Astrocyte of the cerebellum (primary cell): ENCODE measurements around the gene PSEN1.

ENCODE experiments used
- DNase-seq: peaks from one replicate; pipeline ENCODE4 v3.0.0-alpha.2; 2011; ENCODE audit warnings: low read depth
- H3K4me3 ChIP-seq: 2 replicates; pipeline ENCODE4 v1.5.1; 2011; ENCODE audit warnings: mild to moderate bottlenecking, low read depth, low read length, moderate library complexity
- in situ Hi-C: cut with HindIII; loops from 2 replicates; pipeline ENCODE4 v1.10.0; 2017; ENCODE audit warnings: low sequenced_read_pairs
- TF ChIP-seq, protein P1 (sequence below): IDR thresholded peaks from 2 replicates; pipeline ENCODE4 v1.5.1; 2012; ENCODE audit warnings: low read length, low read depth, moderate library complexity, mild to moderate bottlenecking; ENCODE audit errors: missing control alignments

Gene PSEN1

DNA sequence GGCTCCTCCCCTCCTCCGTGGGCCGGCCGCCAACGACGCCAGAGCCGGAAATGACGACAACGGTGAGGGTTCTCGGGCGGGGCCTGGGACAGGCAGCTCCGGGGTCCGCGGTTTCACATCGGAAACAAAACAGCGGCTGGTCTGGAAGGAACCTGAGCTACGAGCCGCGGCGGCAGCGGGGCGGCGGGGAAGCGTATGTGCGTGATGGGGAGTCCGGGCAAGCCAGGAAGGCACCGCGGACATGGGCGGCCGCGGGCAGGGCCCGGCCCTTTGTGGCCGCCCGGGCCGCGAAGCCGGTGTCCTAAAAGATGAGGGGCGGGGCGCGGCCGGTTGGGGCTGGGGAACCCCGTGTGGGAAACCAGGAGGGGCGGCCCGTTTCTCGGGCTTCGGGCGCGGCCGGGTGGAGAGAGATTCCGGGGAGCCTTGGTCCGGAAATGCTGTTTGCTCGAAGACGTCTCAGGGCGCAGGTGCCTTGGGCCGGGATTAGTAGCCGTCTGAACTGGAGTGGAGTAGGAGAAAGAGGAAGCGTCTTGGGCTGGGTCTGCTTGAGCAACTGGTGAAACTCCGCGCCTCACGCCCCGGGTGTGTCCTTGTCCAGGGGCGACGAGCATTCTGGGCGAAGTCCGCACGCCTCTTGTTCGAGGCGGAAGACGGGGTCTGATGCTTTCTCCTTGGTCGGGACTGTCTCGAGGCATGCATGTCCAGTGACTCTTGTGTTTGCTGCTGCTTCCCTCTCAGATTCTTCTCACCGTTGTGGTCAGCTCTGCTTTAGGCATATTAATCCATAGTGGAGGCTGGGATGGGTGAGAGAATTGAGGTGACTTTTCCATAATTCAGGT lies at the start of gene PSEN1:
TSS of gene PSEN1 (plus strand) at position 121 of the 839 bp plus-strand sequence. CDS start 11,513 bp downstream, outside the sequence.
- in situ Hi-C loops, result no loop called here
- peak within 1 kb of the TSS; percentile 69 for H3K4me3 ChIP-seq
- peak; percentile 87 for DNase-seq
- TF ChIP-seq, protein P1, sequence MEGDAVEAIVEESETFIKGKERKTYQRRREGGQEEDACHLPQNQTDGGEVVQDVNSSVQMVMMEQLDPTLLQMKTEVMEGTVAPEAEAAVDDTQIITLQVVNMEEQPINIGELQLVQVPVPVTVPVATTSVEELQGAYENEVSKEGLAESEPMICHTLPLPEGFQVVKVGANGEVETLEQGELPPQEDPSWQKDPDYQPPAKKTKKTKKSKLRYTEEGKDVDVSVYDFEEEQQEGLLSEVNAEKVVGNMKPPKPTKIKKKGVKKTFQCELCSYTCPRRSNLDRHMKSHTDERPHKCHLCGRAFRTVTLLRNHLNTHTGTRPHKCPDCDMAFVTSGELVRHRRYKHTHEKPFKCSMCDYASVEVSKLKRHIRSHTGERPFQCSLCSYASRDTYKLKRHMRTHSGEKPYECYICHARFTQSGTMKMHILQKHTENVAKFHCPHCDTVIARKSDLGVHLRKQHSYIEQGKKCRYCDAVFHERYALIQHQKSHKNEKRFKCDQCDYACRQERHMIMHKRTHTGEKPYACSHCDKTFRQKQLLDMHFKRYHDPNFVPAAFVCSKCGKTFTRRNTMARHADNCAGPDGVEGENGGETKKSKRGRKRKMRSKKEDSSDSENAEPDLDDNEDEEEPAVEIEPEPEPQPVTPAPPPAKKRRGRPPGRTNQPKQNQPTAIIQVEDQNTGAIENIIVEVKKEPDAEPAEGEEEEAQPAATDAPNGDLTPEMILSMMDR, result no peak

DNA sequence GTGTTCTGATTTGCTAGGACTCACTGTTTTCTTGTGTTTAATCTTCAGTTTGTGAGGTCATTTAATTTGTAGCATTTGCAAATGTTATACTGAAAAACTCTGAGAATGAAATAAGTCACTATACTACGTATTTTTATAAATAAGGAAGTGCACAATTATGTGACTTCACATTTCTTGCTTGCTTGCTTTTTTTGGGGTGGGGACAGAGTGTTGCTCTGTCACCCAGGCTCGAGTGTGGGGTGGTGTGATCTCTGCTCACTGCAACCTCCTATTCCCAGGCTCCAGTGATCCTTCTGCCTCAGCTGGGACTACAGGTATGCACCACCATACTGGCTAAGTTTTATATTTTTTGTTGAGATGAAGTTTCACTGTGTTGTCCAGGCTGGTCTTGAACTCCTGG lies 45.3 kb upstream of the PSEN1 start:
- DNase-seq, result no peak
- no peak overlapping the region for H3K4me3 ChIP-seq

DNA sequence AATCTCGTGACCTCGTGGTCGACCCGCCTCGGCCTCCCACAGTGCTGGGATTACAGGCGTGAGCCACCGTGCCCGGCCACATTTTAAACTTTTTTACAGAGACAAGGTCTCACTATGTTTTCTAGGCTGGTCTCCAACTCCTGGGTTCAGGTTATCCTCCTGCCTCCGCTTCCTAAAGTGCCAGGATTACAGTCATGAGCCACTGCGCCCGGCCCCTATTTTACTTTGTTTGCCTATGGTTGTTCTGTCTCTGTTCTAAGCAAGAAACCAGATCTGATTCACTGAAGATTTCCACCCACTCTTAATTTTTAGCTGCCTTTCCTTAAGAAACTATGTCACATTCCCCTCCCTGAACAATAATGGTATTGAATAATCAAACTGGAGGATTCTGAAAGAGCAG lies 38.9 kb upstream of the PSEN1 start:
- in situ Hi-C loops, result no loop called here
- H3K4me3 ChIP-seq, result no peak overlapping the region
- DNase-seq, result no peak
- TF ChIP-seq, protein P1, result no peak

More for the DNA sequence above, 45.3 kb upstream of the PSEN1 start:
- TF ChIP-seq, protein P1, result no peak
- in situ Hi-C loops, result no loop called here

DNA sequence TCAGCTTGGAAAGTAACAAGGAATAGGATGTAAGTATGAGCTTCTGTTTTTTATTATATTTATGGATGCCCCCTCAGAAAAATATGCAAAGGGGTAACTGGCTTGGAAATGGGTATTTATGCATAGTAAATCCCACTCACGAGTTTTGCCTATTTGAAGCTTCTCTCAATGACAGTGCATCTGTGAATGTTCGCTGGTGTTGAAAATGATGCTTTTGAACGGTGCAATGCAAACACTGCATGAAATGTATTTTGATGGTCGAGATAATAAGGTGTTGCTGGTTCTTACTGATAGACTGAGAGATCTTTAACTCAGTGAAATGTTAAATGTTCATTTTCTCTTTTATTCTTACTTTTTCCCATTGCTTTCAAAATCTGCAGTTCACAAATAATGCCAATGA lies 36.0 kb upstream of the PSEN1 start:
- no peak for DNase-seq
- TF ChIP-seq, protein P1, result no peak

DNA sequence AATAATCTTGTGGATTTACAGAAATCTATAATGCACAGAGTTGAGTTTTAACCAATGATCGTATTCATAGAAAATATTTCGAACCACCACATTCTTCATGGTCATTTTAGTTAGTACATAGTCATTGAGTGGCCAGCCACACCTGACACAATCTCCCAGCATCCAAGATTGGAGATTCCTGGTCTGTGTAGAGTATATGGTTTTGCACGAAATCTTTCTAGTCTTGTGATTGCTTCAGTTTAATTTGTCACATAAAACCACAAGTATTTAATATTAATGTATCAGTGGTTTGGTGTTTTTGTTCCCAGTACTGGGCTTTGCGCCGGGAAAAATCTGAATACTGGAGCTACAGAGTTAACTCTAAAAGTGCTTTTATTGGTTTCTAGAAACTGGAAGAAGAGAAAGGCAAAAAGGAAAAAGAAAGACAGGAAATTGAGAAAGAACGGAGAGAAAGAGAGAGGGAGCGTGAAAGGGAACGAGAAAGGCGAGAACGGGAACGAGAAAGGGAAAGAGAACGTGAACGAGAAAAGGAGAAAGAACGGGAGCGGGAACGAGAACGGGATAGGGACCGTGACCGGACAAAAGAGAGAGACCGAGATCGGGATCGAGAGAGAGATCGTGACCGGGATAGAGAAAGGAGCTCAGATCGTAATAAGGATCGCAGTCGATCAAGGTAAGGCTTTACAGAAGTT lies 33.4 kb upstream of the PSEN1 start:
- no peak overlapping the region for H3K4me3 ChIP-seq
- in situ Hi-C loops, result no loop called here

More for the DNA sequence above, 36.0 kb upstream of the PSEN1 start:
- in situ Hi-C loops, result no loop called here
- no peak overlapping the region for H3K4me3 ChIP-seq

DNA sequence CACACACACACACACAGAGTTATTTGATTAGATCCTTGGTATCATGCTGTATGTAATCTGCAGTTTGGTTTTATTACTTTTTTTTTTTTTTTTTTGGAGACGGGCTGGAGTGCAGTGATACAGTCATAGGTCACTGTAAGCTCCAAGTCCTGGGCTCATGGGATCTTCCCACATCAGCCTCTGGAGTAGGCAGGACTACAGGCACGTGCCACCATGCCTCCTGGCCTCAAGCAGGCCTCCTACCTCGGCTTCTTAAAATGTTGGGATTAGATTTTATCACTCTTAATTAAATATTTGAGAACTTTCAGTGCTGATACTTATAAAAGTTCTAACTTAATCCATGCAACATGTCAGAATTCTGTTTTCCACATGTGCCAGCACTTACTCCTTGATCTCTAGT lies 31.3 kb upstream of the PSEN1 start:
- in situ Hi-C loops, result no loop called here
- no peak overlapping the region for H3K4me3 ChIP-seq
- no peak for DNase-seq
- TF ChIP-seq, protein P1, result no peak

More for the DNA sequence above, 33.4 kb upstream of the PSEN1 start:
- DNase-seq, result peak; percentile 34
- TF ChIP-seq, protein P1, result no peak
